RPMI8226 (cell line): ENCODE measurements around the gene FBXW12.
A peak's percentile ranks its signal among the peaks of the same experiment; 100 is the strongest.
"Not testable (repeated sequence)": the region's sequence is repeated elsewhere in the genome, so short reads cannot be mapped to it uniquely, and the experiment has no call there.

Experiments
- DNase-seq: peaks from one replicate; pipeline ENCODE4 v3.0.0-alpha.2; 2015

The FBXW12 gene

GRCh38 chr3:48371651-48372376 is at the start of gene FBXW12:
FBXW12 (plus strand) TSS chr3:48372219; CDS start chr3:48372768, 549 bp downstream.
- DNase-seq = no peak

GRCh38 chr3:48331706-48332435 is 40.1 kb upstream of the FBXW12 start:
- DNase-seq = not testable (repeated sequence)

- not testable (repeated sequence) for DNase-seq
Measured at GRCh38 chr3:48333346-48334245, 38.4 kb upstream of the FBXW12 start, which contains the start of gene SPINK8. SPINK8 (minus strand) TSS chr3:48333661; CDS start chr3:48328341, 5,320 bp downstream.

- no peak for DNase-seq
Measured at GRCh38 chr3:48334605-48335004, 37.4 kb upstream of the FBXW12 start.

- not testable (repeated sequence) for DNase-seq
Measured at GRCh38 chr3:48335286-48335685, 36.7 kb upstream of the FBXW12 start.

GRCh38 chr3:48337536-48337935 is 34.5 kb upstream of the FBXW12 start:
- DNase-seq = not testable (repeated sequence)

GRCh38 chr3:48338635-48339034 is 33.4 kb upstream of the FBXW12 start:
- peak; percentile 90 for DNase-seq

GRCh38 chr3:48343432-48343831 is 28.6 kb upstream of the FBXW12 start:
- DNase-seq = no peak

- DNase-seq = no peak
Measured at GRCh38 chr3:48344867-48345507, 27.0 kb upstream of the FBXW12 start.

GRCh38 chr3:48345946-48346572 is 26.0 kb upstream of the FBXW12 start:
- DNase-seq = no peak

GRCh38 chr3:48347500-48347899 is 24.5 kb upstream of the FBXW12 start:
- no peak for DNase-seq

GRCh38 chr3:48352546-48352945 is 19.5 kb upstream of the FBXW12 start:
- DNase-seq = no peak

GRCh38 chr3:48353987-48354386 is 18.0 kb upstream of the FBXW12 start:
- no peak for DNase-seq

- DNase-seq = no peak
Measured at GRCh38 chr3:48356419-48356818, 15.6 kb upstream of the FBXW12 start.

- no peak for DNase-seq
Measured at GRCh38 chr3:48361928-48362327, 10.1 kb upstream of the FBXW12 start.

GRCh38 chr3:48364840-48365239 is 7.2 kb upstream of the FBXW12 start:
- DNase-seq = no peak

GRCh38 chr3:48367201-48367600 is 4.8 kb upstream of the FBXW12 start:
- DNase-seq = peak; percentile 82

- no peak for DNase-seq
Measured at GRCh38 chr3:48369693-48370332, 2.2 kb upstream of the FBXW12 start.

GRCh38 chr3:48370333-48370713 is 1.7 kb upstream of the FBXW12 start:
- DNase-seq = no peak

- DNase-seq = peak; percentile 90
Measured at GRCh38 chr3:48372377-48372770, 355 bp downstream of the FBXW12 start.

- no peak for DNase-seq
Measured at GRCh38 chr3:48372862-48373435, 930 bp downstream of the FBXW12 start.
